H1 (cell line): ENCODE data around the gene TBX2. TPM values are rescaled to one million over a fixed set of nuclear protein-coding genes. Genes with fewer than 3 reads are reported as not detected.

Experiments
- BCL11A ChIP-seq, 2 experiments: IDR thresholded peaks; one replicate each; pipeline ENCODE4 v1.6.1; 2011; ENCODE audit warnings: low read depth in 2 of 2, low read length in 2 of 2, mild to moderate bottlenecking in 2 of 2
- KDM4A ChIP-seq: IDR thresholded peaks from one replicate; pipeline ENCODE4 v1.7.1; 2012; ENCODE audit warnings: low read depth, mild to moderate bottlenecking, moderate library complexity, low read length, inconsistent platforms; ENCODE audit not compliant: severe bottlenecking
- RBBP5 ChIP-seq: IDR thresholded peaks from 2 replicates; pipeline ENCODE4 v1.7.1; 2012; ENCODE audit warnings: low read depth, mild to moderate bottlenecking, inconsistent platforms, low read length, moderate library complexity, borderline replicate concordance
- RNF2 ChIP-seq: fragments of 200-900, 300-1000 bp; sonication (generic); IDR thresholded peaks from 2 replicates; pipeline ENCODE4 v1.7.1; 2016; ENCODE audit warnings: borderline replicate concordance, low read depth, mild to moderate bottlenecking, antibody characterized with exemption, low read length; ENCODE audit not compliant: poor library complexity, severe bottlenecking; ENCODE audit errors: missing control alignments
- polyA plus RNA-seq, 7 experiments: library from polyadenylated mRNA; depleted of rRNA in 3 of 7; stranded (reverse) in 5 of 7; unstranded in 2 of 7; fragments of >200 nt in 5 of 7; fragments of 200-250 nt in 2 of 7; gene quantifications; 1 replicate in 5 of 7; 2 replicates in 1 of 7; 4 replicates in 1 of 7; pipeline versions ENCODE4 v1.2.1 to v1.2.3, GENCODE V29; 2011 to 2013; ENCODE audit warnings: missing spikeins in 2 of 7, mixed read lengths in 2 of 7
- total RNA-seq: library from RNA; stranded (reverse); fragmentation: NEBNext Ultra II Directional; extraction: Animal tissue kit (Norgen Biotek cat#: 25700); gene quantifications from 2 replicates; pipeline ENCODE4 v1.2.1, GENCODE V29; 2021
- TF ChIP-seq, protein P1 (sequence below): fragments of 300-600 bp; sonication (generic); IDR thresholded peaks from 2 replicates; pipeline ENCODE4 v1.7.1; 2012; ENCODE audit warnings: low read length, moderate library complexity, mild to moderate bottlenecking, inconsistent platforms; ENCODE audit not compliant: insufficient replicate concordance
- TF ChIP-seq, protein P2 (sequence below): IDR thresholded peaks from 2 replicates; pipeline ENCODE4 v1.6.1; 2012; ENCODE audit warnings: low read length, inconsistent platforms
- TF ChIP-seq, protein P3 (sequence below): IDR thresholded peaks from 2 replicates; pipeline ENCODE4 v1.6.1; 2012; ENCODE audit warnings: inconsistent platforms

Gene TBX2
- total and polyA plus RNA-seq, 2 of the 8 experiments (the other 6 are each of a cell fraction or from before 2014, with no cell fraction given): not detected

DNA sequence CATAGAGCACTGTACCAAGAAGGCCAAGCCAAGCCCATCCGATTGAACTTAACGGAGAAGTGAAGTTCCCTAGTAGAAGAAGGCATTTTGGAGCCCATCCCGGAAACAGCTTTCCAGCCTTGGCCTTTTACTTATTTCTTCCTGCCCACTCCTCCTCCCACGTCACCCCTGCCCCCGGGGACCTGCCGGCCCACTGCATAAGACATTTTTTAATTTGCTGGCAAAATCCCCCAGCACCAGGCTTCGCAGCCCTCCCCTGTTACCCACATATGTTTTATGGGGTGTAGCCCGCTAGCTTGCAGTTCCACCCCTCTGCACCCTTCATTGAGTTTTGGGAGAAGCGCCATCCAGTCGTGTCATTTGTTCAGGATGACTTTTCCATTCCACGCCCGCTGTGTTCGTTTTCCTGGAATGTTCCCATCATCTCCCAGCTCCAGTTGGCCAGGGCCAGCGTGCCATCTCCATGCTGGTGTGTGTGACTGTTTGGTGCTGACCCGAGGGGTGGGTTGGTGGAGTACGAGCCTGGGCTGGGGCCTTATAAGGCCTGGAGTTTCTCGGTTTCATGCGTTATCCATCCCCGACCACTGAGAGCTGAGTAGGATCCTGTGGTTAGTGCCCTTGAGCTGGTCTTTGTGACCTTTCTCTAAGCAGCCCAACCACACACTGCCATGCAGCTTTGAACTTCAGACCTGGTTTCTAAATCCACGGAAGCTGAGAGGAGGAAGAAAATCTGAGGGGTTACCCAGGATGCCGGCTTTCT, 20.0 kb upstream of the TBX2 start (continued):
- TF ChIP-seq, protein P1, sequence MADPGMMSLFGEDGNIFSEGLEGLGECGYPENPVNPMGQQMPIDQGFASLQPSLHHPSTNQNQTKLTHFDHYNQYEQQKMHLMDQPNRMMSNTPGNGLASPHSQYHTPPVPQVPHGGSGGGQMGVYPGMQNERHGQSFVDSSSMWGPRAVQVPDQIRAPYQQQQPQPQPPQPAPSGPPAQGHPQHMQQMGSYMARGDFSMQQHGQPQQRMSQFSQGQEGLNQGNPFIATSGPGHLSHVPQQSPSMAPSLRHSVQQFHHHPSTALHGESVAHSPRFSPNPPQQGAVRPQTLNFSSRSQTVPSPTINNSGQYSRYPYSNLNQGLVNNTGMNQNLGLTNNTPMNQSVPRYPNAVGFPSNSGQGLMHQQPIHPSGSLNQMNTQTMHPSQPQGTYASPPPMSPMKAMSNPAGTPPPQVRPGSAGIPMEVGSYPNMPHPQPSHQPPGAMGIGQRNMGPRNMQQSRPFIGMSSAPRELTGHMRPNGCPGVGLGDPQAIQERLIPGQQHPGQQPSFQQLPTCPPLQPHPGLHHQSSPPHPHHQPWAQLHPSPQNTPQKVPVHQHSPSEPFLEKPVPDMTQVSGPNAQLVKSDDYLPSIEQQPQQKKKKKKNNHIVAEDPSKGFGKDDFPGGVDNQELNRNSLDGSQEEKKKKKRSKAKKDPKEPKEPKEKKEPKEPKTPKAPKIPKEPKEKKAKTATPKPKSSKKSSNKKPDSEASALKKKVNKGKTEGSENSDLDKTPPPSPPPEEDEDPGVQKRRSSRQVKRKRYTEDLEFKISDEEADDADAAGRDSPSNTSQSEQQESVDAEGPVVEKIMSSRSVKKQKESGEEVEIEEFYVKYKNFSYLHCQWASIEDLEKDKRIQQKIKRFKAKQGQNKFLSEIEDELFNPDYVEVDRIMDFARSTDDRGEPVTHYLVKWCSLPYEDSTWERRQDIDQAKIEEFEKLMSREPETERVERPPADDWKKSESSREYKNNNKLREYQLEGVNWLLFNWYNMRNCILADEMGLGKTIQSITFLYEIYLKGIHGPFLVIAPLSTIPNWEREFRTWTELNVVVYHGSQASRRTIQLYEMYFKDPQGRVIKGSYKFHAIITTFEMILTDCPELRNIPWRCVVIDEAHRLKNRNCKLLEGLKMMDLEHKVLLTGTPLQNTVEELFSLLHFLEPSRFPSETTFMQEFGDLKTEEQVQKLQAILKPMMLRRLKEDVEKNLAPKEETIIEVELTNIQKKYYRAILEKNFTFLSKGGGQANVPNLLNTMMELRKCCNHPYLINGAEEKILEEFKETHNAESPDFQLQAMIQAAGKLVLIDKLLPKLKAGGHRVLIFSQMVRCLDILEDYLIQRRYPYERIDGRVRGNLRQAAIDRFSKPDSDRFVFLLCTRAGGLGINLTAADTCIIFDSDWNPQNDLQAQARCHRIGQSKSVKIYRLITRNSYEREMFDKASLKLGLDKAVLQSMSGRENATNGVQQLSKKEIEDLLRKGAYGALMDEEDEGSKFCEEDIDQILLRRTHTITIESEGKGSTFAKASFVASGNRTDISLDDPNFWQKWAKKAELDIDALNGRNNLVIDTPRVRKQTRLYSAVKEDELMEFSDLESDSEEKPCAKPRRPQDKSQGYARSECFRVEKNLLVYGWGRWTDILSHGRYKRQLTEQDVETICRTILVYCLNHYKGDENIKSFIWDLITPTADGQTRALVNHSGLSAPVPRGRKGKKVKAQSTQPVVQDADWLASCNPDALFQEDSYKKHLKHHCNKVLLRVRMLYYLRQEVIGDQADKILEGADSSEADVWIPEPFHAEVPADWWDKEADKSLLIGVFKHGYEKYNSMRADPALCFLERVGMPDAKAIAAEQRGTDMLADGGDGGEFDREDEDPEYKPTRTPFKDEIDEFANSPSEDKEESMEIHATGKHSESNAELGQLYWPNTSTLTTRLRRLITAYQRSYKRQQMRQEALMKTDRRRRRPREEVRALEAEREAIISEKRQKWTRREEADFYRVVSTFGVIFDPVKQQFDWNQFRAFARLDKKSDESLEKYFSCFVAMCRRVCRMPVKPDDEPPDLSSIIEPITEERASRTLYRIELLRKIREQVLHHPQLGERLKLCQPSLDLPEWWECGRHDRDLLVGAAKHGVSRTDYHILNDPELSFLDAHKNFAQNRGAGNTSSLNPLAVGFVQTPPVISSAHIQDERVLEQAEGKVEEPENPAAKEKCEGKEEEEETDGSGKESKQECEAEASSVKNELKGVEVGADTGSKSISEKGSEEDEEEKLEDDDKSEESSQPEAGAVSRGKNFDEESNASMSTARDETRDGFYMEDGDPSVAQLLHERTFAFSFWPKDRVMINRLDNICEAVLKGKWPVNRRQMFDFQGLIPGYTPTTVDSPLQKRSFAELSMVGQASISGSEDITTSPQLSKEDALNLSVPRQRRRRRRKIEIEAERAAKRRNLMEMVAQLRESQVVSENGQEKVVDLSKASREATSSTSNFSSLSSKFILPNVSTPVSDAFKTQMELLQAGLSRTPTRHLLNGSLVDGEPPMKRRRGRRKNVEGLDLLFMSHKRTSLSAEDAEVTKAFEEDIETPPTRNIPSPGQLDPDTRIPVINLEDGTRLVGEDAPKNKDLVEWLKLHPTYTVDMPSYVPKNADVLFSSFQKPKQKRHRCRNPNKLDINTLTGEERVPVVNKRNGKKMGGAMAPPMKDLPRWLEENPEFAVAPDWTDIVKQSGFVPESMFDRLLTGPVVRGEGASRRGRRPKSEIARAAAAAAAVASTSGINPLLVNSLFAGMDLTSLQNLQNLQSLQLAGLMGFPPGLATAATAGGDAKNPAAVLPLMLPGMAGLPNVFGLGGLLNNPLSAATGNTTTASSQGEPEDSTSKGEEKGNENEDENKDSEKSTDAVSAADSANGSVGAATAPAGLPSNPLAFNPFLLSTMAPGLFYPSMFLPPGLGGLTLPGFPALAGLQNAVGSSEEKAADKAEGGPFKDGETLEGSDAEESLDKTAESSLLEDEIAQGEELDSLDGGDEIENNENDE: no peak
- TF ChIP-seq, protein P2, sequence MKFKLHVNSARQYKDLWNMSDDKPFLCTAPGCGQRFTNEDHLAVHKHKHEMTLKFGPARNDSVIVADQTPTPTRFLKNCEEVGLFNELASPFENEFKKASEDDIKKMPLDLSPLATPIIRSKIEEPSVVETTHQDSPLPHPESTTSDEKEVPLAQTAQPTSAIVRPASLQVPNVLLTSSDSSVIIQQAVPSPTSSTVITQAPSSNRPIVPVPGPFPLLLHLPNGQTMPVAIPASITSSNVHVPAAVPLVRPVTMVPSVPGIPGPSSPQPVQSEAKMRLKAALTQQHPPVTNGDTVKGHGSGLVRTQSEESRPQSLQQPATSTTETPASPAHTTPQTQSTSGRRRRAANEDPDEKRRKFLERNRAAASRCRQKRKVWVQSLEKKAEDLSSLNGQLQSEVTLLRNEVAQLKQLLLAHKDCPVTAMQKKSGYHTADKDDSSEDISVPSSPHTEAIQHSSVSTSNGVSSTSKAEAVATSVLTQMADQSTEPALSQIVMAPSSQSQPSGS: no peak
- TF ChIP-seq RBBP5 (no peak), BCL11A (IDR thresholded peaks at IDR 0.05; ENCODE audit: low read depth in 2 of 2, low read length in 2 of 2) (no peak), RNF2 (no peak), KDM4A (no peak)
- TF ChIP-seq, protein P3, sequence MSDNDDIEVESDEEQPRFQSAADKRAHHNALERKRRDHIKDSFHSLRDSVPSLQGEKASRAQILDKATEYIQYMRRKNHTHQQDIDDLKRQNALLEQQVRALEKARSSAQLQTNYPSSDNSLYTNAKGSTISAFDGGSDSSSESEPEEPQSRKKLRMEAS: no peak
